Measurements from ENCODE around the gene SLC7A9.

Gene SLC7A9

DNA sequence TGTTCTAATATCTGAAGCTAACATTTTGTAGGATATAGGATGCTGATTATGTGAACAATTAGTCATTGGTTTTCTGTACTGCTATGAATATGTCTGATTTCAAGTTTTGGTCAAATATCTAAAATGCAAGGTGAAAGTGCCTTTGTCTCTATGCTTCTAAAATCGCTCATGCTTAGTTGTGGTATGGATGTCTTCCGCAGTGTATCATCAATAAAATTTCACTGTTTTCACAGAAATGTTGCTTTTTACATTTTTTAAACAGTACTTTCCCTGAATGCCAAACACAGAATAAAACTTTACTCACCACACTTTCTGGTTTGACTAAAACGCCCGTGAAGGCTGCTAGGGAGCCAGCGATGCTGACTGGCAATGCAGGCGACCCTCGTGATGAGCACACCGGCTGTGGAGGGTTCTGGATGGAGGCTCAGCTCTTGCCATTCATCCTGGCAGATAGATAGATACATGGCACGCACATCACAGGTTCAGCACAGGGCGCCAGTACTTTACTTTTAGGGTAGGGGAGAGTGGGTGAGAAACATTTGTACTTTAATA lies 40.1 kb downstream of the SLC7A9 start:
- TF ChIP-seq, protein P1, sequence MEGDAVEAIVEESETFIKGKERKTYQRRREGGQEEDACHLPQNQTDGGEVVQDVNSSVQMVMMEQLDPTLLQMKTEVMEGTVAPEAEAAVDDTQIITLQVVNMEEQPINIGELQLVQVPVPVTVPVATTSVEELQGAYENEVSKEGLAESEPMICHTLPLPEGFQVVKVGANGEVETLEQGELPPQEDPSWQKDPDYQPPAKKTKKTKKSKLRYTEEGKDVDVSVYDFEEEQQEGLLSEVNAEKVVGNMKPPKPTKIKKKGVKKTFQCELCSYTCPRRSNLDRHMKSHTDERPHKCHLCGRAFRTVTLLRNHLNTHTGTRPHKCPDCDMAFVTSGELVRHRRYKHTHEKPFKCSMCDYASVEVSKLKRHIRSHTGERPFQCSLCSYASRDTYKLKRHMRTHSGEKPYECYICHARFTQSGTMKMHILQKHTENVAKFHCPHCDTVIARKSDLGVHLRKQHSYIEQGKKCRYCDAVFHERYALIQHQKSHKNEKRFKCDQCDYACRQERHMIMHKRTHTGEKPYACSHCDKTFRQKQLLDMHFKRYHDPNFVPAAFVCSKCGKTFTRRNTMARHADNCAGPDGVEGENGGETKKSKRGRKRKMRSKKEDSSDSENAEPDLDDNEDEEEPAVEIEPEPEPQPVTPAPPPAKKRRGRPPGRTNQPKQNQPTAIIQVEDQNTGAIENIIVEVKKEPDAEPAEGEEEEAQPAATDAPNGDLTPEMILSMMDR (conservative IDR thresholded peaks at IDR 0.05; ENCODE audit: low read length) = no peak
- DNase-seq (ENCODE audit: low read depth) = no peak
- H3K4me3 ChIP-seq (ENCODE audit: low read length) = no peak overlapping the region

DNA sequence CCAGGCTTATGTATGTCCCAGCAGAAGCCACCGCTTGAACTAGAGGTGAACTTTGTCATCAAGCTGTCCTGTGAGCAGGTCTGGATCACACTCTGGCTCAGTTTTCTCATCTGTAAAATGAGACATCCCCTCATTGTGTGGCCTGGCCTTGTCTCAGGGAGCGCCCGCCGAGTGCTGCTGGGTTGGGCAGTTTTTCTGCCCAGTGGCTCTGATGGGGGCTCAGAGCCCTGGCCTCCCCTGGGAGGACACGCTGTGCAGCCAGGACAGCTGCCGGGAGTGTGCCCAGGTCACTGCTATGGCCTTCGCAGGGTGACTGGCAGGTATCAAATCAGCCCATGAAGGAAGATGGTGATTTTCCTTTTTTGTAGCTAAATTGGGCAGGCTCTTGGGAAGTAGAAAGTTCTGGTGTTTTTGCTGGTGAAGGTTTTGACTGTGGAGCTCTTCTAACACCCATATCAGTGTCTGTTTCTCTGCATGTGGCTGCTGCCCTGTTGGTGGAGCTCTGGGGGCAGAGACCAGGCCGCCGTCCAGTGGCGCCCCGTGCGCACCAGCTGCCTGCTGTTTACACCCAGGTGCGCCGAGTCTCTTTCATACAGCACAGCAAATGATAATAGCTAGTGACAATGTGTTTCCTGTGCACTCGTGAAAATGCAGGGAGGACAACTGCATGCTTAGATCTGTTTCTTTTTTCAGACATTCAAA lies 40.8 kb downstream of the SLC7A9 start:
- TF ChIP-seq, protein P1 (conservative IDR thresholded peaks at IDR 0.05; ENCODE audit: low read length) = no peak
- DNase-seq (ENCODE audit: low read depth) = no peak
- H3K4me3 ChIP-seq (ENCODE audit: low read length) = no peak overlapping the region

DNA sequence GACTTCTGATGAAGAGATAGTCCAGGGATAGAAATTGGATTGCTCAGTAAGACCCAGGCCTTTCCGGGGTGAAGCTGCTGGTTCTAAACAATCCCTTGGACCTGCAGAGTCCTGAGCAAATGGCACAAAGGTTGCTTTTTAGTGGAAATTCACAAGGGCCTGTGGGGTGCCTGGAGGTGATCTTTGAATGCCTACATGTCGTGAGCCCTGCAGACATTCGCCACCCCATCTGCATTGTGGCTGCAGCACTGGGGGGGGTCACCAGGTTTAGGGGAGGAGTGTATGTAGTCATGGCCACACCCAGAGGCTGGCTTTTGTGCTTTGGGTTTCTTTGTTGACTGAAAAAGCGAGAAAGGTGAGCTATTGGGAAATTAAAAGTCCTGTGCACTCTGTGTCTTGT lies 41.4 kb downstream of the SLC7A9 start:
- TF ChIP-seq, protein P1 (conservative IDR thresholded peaks at IDR 0.05; ENCODE audit: low read length) = no peak
- H3K4me3 ChIP-seq (ENCODE audit: low read length) = no peak overlapping the region
- DNase-seq (ENCODE audit: low read depth) = no peak

DNA sequence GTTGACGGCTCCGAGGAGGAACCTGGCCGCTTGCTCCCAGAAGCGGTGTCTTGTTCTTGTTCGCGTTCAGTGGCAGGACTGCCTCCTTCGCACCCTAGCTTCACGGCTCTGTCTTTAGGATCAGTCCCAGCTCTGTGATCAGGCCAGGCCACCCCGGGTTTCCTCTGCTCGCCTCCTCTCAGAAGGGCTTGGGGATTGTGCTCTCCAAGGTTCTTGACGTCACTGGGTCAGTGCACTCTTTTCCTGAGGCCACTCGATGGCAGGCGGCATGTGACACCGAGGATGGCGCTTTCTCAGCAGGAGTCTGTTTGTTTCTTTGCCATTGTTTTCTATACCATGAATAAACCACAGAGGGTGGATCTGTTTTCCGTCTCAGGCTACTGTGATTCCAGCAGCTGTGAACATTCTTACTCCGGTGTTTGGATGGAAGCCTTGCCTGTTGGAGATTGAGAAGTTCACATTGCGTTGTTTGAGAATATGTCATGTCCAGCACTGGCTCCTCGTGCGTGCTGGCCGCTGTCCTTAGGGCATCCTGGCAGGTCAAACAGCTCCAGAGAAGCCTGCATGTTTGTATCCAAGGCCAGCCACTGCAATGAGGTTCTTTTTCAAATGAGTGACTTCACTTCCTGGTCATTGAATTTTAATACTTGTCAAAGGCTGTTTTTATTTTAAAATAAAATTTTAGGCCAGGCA lies 44.5 kb downstream of the SLC7A9 start:
- TF ChIP-seq, protein P1 (conservative IDR thresholded peaks at IDR 0.05; ENCODE audit: low read length) = no peak
- H3K4me3 ChIP-seq (ENCODE audit: low read length) = no peak overlapping the region

DNA sequence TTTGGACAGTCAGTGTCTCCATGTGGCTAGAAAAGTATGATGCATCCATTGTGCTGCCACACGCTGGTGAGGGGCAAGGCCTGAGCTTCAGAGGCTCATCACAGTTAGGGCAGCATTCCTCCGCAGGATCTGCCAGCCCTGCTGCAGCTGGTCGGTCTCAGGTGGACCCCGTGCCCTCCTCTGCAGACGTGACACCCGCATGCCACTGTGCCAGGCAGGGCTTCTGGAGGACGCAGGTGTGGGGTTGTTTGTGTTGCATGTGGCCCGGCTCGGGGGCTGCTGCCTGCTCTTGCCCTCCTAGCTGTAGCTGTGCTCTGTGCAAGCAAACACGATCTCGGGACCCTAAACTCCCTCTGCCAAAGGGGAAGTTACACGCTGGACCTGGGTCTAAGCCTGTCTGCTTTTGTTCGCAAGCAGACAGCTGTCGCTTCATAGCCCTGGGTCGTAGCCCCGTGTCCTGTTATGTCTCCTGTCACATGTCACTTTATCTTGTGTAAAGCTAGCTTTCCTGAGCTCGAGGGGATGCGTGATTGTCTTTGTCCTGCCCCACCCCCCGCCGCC lies 45.3 kb downstream of the SLC7A9 start:
- TF ChIP-seq, protein P1 (conservative IDR thresholded peaks at IDR 0.05; ENCODE audit: low read length) = no peak
- H3K4me3 ChIP-seq (ENCODE audit: low read length) = no peak overlapping the region
- no peak for DNase-seq (ENCODE audit: low read depth)

More for the DNA sequence above, 44.5 kb downstream of the SLC7A9 start:
- no peak for DNase-seq (ENCODE audit: low read depth)

DNA sequence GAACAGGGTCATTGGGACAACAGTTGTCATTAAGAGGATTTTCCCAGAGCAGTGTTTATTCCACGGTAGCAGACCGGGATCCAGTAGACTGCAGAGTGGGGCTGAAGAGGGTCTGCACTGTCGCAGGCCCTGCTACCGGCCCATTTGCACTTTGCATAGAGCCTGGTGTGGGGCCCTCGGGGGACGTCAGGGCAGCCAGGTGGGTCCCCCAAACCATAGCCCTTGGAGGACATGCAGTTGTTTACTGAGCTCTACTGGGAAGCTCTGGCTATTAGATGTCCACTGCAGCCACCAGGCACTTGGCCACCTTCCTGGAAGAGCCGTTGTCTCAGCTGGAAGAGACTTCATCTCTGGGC lies 45.8 kb downstream of the SLC7A9 start:
- DNase-seq (ENCODE audit: low read depth) = no peak
- TF ChIP-seq, protein P1 (conservative IDR thresholded peaks at IDR 0.05; ENCODE audit: low read length) = no peak
- H3K4me3 ChIP-seq (ENCODE audit: low read length) = no peak overlapping the region
